Spleen (tissue), 7 donors: ENCODE data around the gene RHEB.
"Not testable (repeated sequence)": the region's sequence is repeated elsewhere in the genome, so short reads cannot be mapped to it uniquely, and the experiment has no call there.

Experiments
- POLR2A ChIP-seq, 3 donors: fragments of 450-650 bp; IDR thresholded peaks; one replicate each; pipeline ENCODE4 v1.5.1; 2017; ENCODE audit warnings: antibody characterized with exemption in 3 of 3, mild to moderate bottlenecking in 1 of 3
- POLR2AphosphoS5 ChIP-seq, 3 donors: sonication (generic); formaldehyde crosslinking; IDR thresholded peaks; one replicate each; pipeline ENCODE4 v1.5.1; 2017; ENCODE audit warnings: antibody characterized with exemption in 3 of 3
- TF ChIP-seq, protein P1 (sequence below), 11 experiments: fragments of 200-600 bp in 7 of 11; fragments of 450-650 bp in 4 of 11; sonication (generic) in 4 of 11; IDR thresholded peaks in 8 of 11; conservative IDR thresholded peaks in 3 of 11; 1 replicate in 7 of 11; 2 replicates in 4 of 11; pipeline versions ENCODE4 v1.4.0 to v1.8.0; 2016 to 2021; ENCODE audit warnings: antibody characterized with exemption in 11 of 11, inconsistent platforms in 4 of 11, mild to moderate bottlenecking in 1 of 11
- donor health status: DM: no; HTN: no; CAD: no; lungs with moderate emphysema.
- donor health status: DM: no; HTN: no; CAD: no.
- donor health status: DM: no; HTN: no; CAD: no.

DNA sequence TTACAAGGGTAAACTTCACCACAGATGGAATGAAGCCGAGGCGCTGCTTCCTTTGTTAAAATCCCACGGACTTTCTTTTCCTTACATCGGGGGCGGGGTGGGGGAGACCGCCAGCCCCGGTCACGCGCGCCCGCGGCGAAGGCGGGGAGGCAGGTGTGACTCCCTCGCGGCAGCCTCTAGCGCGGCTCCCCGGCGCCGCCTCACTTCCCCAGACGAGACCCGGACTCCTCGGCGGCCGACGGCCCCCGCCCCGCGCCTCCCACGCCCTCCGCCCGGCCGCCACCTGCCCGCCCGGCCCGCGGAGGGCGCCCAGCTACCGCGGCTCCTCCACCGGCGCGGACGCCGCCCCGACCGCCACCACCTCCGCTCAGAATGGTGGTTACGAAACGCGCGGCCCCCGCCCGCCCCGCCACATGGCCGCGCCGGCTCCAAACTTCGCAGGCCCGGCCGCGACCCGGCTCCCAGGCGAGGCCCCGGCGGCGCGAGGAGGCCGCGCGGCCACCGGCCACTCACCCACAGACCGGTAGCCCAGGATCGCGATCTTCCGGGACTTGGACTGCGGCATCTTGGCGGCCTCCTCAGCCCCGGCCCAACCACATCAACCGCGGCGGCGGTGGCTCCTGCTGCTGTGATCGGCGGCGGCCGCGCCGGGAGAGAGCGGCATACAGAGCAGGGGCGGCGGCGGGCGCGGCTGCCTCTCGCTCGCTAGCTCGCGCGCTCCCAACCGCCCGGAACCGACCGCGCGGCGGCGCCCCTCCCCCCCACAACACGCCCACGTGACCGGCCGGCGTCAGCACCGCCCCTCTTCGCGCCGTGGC, 539 bp downstream of the RHEB start:
- TF ChIP-seq POLR2AphosphoS5 (IDR thresholded peaks at IDR 0.05), result peak in 2 of 3 donors; percentile 55 to 67
- TF ChIP-seq, protein P1, sequence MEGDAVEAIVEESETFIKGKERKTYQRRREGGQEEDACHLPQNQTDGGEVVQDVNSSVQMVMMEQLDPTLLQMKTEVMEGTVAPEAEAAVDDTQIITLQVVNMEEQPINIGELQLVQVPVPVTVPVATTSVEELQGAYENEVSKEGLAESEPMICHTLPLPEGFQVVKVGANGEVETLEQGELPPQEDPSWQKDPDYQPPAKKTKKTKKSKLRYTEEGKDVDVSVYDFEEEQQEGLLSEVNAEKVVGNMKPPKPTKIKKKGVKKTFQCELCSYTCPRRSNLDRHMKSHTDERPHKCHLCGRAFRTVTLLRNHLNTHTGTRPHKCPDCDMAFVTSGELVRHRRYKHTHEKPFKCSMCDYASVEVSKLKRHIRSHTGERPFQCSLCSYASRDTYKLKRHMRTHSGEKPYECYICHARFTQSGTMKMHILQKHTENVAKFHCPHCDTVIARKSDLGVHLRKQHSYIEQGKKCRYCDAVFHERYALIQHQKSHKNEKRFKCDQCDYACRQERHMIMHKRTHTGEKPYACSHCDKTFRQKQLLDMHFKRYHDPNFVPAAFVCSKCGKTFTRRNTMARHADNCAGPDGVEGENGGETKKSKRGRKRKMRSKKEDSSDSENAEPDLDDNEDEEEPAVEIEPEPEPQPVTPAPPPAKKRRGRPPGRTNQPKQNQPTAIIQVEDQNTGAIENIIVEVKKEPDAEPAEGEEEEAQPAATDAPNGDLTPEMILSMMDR (IDR thresholded peaks at IDR 0.05 in 8 of 11, conservative IDR thresholded peaks at IDR 0.05 in 3 of 11), result peak in 3 of 11 experiments; percentile 5 to 12 (median 11)
- TF ChIP-seq POLR2A (IDR thresholded peaks at IDR 0.05), result not testable (repeated sequence)
